Liver (tissue), 9 donors: ENCODE results near the gene TMEM63A. TPM values are rescaled to one million over a fixed set of nuclear protein-coding genes. Genes with fewer than 3 reads are reported as not detected.

ENCODE experiments used
- DNase-seq: peaks from one replicate; pipeline ENCODE4 v3.0.0-alpha.2; 2017; ENCODE audit warnings: low spot score
- H3K27ac ChIP-seq, 2 donors: one replicate each; pipeline ENCODE4 v1.7.0; 2013; ENCODE audit warnings: inconsistent platforms in 2 of 2, low read length in 2 of 2, control low read depth in 1 of 2, low read depth in 1 of 2, mild to moderate bottlenecking in 1 of 2
- H3K27me3 ChIP-seq, 4 donors: one replicate each; pipeline versions ENCODE4 v1.6.1 to v1.7.0; 2013; ENCODE audit warnings: low read length in 3 of 4, inconsistent platforms in 1 of 4, mild to moderate bottlenecking in 1 of 4, moderate library complexity in 1 of 4; ENCODE audit not compliant: control insufficient read depth in 4 of 4, insufficient read depth in 4 of 4
- H3K36me3 ChIP-seq, 4 donors: one replicate each; pipeline versions ENCODE4 v1.6.1 to v1.7.0; 2013; ENCODE audit warnings: low read length in 3 of 4, mild to moderate bottlenecking in 3 of 4, low read depth in 1 of 4, moderate library complexity in 1 of 4; ENCODE audit not compliant: control insufficient read depth in 4 of 4, insufficient read depth in 3 of 4
- H3K4me1 ChIP-seq, 4 donors: one replicate each; pipeline versions ENCODE4 v1.6.1 to v1.7.0; 2013; ENCODE audit warnings: low read length in 3 of 4, mild to moderate bottlenecking in 3 of 4, moderate library complexity in 1 of 4; ENCODE audit not compliant: control insufficient read depth in 4 of 4, insufficient read depth in 4 of 4
- H3K4me3 ChIP-seq, 3 donors: one replicate each; pipeline versions ENCODE4 v1.6.1 to v1.7.0; 2013; ENCODE audit warnings: low read length in 3 of 3, control low read depth in 1 of 3, low read depth in 1 of 3, mild to moderate bottlenecking in 1 of 3
- H3K9ac ChIP-seq, 2 donors: one replicate each; pipeline ENCODE4 v1.7.0; 2013; ENCODE audit warnings: low read length in 2 of 2, mild to moderate bottlenecking in 2 of 2, moderate library complexity in 2 of 2, control low read depth in 1 of 2, low read depth in 1 of 2
- H3K9me3 ChIP-seq, 4 donors: one replicate each; pipeline versions ENCODE4 v1.6.1 to v1.7.0; 2013; ENCODE audit warnings: low read length in 3 of 4; ENCODE audit not compliant: control insufficient read depth in 4 of 4
- EGR1 ChIP-seq, 2 donors: IDR thresholded peaks; 2 replicates each; pipeline ENCODE4 v1.6.1; 2016 to 2018; ENCODE audit warnings: antibody characterized with exemption in 2 of 2, low read depth in 2 of 2
- FOXA1 ChIP-seq: IDR thresholded peaks from 2 replicates; pipeline ENCODE4 v1.6.1; 2016; ENCODE audit warnings: antibody characterized with exemption
- FOXA2 ChIP-seq: IDR thresholded peaks from 2 replicates; pipeline ENCODE4 v1.6.1; 2016; ENCODE audit warnings: antibody characterized with exemption
- GABPA ChIP-seq, 2 donors: IDR thresholded peaks in 1 of 2; conservative IDR thresholded peaks in 1 of 2; 2 replicates each; pipeline ENCODE4 v1.6.1; 2016; ENCODE audit warnings: antibody characterized with exemption in 2 of 2, mild to moderate bottlenecking in 1 of 2, moderate library complexity in 1 of 2
- HNF4A ChIP-seq, 2 donors: conservative IDR thresholded peaks; 2 replicates each; pipeline ENCODE4 v1.6.1; 2016; ENCODE audit warnings: antibody characterized with exemption in 2 of 2, mild to moderate bottlenecking in 2 of 2
- HNF4G ChIP-seq: IDR thresholded peaks from 2 replicates; pipeline ENCODE4 v1.6.1; 2016; ENCODE audit warnings: antibody characterized with exemption
- JUND ChIP-seq, 2 donors: IDR thresholded peaks; 2 replicates each; pipeline ENCODE4 v1.6.1; 2016; ENCODE audit warnings: antibody characterized with exemption in 2 of 2
- NR2F2 ChIP-seq: IDR thresholded peaks from 2 replicates; pipeline ENCODE4 v1.6.1; 2016; ENCODE audit warnings: antibody characterized with exemption
- RAD21 ChIP-seq, 2 donors: IDR thresholded peaks; 2 replicates each; pipeline ENCODE4 v1.6.1; 2016; ENCODE audit warnings: antibody characterized with exemption in 2 of 2, mild to moderate bottlenecking in 2 of 2
- RXRA ChIP-seq, 2 donors: IDR thresholded peaks; 2 replicates each; pipeline ENCODE4 v1.6.1; 2017 to 2018; ENCODE audit warnings: antibody characterized with exemption in 2 of 2, mild to moderate bottlenecking in 1 of 2
- SP1 ChIP-seq: IDR thresholded peaks from 2 replicates; pipeline ENCODE4 v1.6.1; 2018; ENCODE audit warnings: antibody characterized with exemption, mild to moderate bottlenecking
- TAF1 ChIP-seq: conservative IDR thresholded peaks from 2 replicates; pipeline ENCODE4 v1.6.1; 2016; ENCODE audit warnings: antibody characterized with exemption, mild to moderate bottlenecking
- YY1 ChIP-seq: IDR thresholded peaks from 2 replicates; pipeline ENCODE4 v1.6.1; 2016; ENCODE audit warnings: antibody characterized with exemption, mild to moderate bottlenecking
- WGBS: extraction: QIAGEN DNeasy Blood & Tissue Kit; methylation state at CpG from one replicate; pipeline ENCODE4 v1.1.7; 2013; 5-methylcytosine and 5-hydroxymethylcytosine counted together
- polyA plus RNA-seq, 2 donors: library from polyadenylated mRNA; stranded (reverse) in 1 of 2; unstranded in 1 of 2; fragments of 200-250 nt in 1 of 2; fragments of >200 nt in 1 of 2; fragmentation: Nextera tagmentation in 1 of 2; extraction: Ambion mirVana in 1 of 2; gene quantifications; one replicate each; pipeline versions ENCODE4 v1.2.1 to v1.2.3, GENCODE V29; 2013 to 2015
- total RNA-seq, 2 donors: library from RNA; depleted of rRNA; stranded (reverse); fragments of >200 nt; gene quantifications; one replicate each; pipeline ENCODE4 v1.2.3, GENCODE V29; 2014
- TF ChIP-seq, protein P1 (sequence below): IDR thresholded peaks from 2 replicates; pipeline ENCODE4 v1.6.1; 2016; ENCODE audit warnings: antibody characterized with exemption
- TF ChIP-seq, protein P2 (sequence below): IDR thresholded peaks from 2 replicates; pipeline ENCODE4 v1.6.1; 2016; ENCODE audit warnings: antibody characterized with exemption, mild to moderate bottlenecking
- TF ChIP-seq, protein P3 (sequence below): IDR thresholded peaks from 2 replicates; pipeline ENCODE4 v1.6.1; 2016; ENCODE audit warnings: antibody characterized with exemption
- TF ChIP-seq, protein P4 (sequence below): IDR thresholded peaks from 2 replicates; pipeline ENCODE4 v1.6.1; 2016; ENCODE audit warnings: antibody characterized with exemption
- TF ChIP-seq, protein P5 (sequence below): fragments of 150-350 bp; IDR thresholded peaks from 2 replicates; pipeline ENCODE4 v1.5.1; 2017; ENCODE audit warnings: improper control_type of control experiment, low read depth, low read length; ENCODE audit not compliant: missing input control
- donor health status: healthy.
- donor health status: healthy.
- donor health status: healthy.
- donor health status: healthy.
- donor health status: healthy.

TMEM63A gene
- total and polyA plus RNA-seq, 4 donors, result 9.6 to 54.0 (median 11.6) TPM

DNA sequence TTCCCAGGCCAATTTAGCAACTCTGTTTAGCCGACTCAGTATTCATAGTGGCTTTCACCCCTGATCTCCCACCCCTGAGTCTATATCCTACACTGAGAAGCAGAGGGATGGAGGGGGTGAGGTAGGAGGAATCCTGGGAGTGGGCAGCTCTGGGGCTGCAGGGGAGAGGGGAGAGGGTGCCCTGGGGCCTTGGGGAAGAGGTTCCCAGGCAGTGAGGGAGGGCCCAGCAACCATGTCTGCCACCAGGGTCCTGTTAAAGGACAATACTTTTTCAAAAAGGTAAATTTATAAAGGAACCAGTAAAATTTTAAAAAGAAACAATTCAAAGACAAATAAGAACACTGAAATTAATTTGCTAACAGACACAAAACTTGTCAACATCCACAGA, 42.0 kb downstream of the TMEM63A start:
- no peaks in the 10 kb centered on the region for H3K27me3 ChIP-seq
- H3K9ac ChIP-seq, result no peak overlapping the region
- no peak overlapping the region for H3K4me3 ChIP-seq
- no peaks in the 10 kb centered on the region for H3K9me3 ChIP-seq
- no peak for TF ChIP-seq HNF4G
- TF ChIP-seq, protein P1, sequence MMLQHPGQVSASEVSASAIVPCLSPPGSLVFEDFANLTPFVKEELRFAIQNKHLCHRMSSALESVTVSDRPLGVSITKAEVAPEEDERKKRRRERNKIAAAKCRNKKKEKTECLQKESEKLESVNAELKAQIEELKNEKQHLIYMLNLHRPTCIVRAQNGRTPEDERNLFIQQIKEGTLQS, result no peak
- TF ChIP-seq EGR1 (IDR thresholded peaks at IDR 0.05; ENCODE audit: low read depth in 2 of 2), result no peak
- TF ChIP-seq, protein P2, sequence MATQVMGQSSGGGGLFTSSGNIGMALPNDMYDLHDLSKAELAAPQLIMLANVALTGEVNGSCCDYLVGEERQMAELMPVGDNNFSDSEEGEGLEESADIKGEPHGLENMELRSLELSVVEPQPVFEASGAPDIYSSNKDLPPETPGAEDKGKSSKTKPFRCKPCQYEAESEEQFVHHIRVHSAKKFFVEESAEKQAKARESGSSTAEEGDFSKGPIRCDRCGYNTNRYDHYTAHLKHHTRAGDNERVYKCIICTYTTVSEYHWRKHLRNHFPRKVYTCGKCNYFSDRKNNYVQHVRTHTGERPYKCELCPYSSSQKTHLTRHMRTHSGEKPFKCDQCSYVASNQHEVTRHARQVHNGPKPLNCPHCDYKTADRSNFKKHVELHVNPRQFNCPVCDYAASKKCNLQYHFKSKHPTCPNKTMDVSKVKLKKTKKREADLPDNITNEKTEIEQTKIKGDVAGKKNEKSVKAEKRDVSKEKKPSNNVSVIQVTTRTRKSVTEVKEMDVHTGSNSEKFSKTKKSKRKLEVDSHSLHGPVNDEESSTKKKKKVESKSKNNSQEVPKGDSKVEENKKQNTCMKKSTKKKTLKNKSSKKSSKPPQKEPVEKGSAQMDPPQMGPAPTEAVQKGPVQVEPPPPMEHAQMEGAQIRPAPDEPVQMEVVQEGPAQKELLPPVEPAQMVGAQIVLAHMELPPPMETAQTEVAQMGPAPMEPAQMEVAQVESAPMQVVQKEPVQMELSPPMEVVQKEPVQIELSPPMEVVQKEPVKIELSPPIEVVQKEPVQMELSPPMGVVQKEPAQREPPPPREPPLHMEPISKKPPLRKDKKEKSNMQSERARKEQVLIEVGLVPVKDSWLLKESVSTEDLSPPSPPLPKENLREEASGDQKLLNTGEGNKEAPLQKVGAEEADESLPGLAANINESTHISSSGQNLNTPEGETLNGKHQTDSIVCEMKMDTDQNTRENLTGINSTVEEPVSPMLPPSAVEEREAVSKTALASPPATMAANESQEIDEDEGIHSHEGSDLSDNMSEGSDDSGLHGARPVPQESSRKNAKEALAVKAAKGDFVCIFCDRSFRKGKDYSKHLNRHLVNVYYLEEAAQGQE, result no peak
- no peak for TF ChIP-seq JUND (IDR thresholded peaks at IDR 0.05)
- no peak for TF ChIP-seq RXRA (IDR thresholded peaks at IDR 0.05)
- TF ChIP-seq, protein P3, sequence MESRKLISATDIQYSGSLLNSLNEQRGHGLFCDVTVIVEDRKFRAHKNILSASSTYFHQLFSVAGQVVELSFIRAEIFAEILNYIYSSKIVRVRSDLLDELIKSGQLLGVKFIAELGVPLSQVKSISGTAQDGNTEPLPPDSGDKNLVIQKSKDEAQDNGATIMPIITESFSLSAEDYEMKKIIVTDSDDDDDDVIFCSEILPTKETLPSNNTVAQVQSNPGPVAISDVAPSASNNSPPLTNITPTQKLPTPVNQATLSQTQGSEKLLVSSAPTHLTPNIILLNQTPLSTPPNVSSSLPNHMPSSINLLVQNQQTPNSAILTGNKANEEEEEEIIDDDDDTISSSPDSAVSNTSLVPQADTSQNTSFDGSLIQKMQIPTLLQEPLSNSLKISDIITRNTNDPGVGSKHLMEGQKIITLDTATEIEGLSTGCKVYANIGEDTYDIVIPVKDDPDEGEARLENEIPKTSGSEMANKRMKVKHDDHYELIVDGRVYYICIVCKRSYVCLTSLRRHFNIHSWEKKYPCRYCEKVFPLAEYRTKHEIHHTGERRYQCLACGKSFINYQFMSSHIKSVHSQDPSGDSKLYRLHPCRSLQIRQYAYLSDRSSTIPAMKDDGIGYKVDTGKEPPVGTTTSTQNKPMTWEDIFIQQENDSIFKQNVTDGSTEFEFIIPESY, result no peak
- TF ChIP-seq GABPA (IDR thresholded peaks at IDR 0.05 in 1 of 2, conservative IDR thresholded peaks at IDR 0.05 in 1 of 2), result no peak
- TF ChIP-seq, protein P4, sequence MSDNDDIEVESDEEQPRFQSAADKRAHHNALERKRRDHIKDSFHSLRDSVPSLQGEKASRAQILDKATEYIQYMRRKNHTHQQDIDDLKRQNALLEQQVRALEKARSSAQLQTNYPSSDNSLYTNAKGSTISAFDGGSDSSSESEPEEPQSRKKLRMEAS, result no peak
- no peak for TF ChIP-seq NR2F2
- no peak for TF ChIP-seq FOXA2
- no peak for TF ChIP-seq RAD21 (IDR thresholded peaks at IDR 0.05)
- no peak for TF ChIP-seq TAF1
- no peak for TF ChIP-seq YY1
- no peak for TF ChIP-seq HNF4A (conservative IDR thresholded peaks at IDR 0.05)
- TF ChIP-seq, protein P5, sequence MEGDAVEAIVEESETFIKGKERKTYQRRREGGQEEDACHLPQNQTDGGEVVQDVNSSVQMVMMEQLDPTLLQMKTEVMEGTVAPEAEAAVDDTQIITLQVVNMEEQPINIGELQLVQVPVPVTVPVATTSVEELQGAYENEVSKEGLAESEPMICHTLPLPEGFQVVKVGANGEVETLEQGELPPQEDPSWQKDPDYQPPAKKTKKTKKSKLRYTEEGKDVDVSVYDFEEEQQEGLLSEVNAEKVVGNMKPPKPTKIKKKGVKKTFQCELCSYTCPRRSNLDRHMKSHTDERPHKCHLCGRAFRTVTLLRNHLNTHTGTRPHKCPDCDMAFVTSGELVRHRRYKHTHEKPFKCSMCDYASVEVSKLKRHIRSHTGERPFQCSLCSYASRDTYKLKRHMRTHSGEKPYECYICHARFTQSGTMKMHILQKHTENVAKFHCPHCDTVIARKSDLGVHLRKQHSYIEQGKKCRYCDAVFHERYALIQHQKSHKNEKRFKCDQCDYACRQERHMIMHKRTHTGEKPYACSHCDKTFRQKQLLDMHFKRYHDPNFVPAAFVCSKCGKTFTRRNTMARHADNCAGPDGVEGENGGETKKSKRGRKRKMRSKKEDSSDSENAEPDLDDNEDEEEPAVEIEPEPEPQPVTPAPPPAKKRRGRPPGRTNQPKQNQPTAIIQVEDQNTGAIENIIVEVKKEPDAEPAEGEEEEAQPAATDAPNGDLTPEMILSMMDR, result no peak
- TF ChIP-seq SP1, result no peak
- TF ChIP-seq FOXA1, result no peak
- 92% methylated on average over 1 of the region's 1 CpG for WGBS
- H3K36me3 ChIP-seq, result peaks cover 25 to 78% (median 57%) of the 10 kb centered on the region in 4 donors
- H3K4me1 ChIP-seq, result peaks cover 0 to 3% (median 0%) of the 10 kb centered on the region in 4 donors
- no peak overlapping the region for H3K27ac ChIP-seq
- DNase-seq, result no peak
